Measurements from ENCODE around the gene ACOX3. TPM values are rescaled to one million over a fixed set of nuclear protein-coding genes. Genes with fewer than 3 reads are reported as not detected.
A peak's percentile ranks its signal among the peaks of the same experiment; 100 is the strongest.

ACOX3 gene
- total RNA-seq, 1 donor from 2014 or later = 30.4 TPM

DNA sequence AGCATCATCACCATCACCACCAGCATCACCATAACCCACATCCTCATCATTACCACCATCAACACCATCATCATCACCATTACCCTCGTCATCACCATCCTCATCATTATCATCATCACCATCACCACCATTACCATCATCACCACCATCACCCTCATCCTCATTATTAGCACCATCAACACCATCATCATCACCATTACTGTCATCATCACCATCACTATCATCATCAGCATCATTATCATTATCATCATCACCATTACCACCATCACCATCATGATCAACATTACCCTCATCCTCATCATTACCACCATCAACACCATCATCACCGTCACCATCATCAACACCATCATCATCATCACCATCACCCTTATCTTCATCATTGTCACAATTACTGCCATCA, 119.3 kb downstream of the ACOX3 start:
- DNase-seq (no peak), ATAC-seq (no peak)
- Histone ChIP-seq H3K9me3 (no peaks in the 10 kb centered on the region), H3K27me3 (ENCODE audit: low read depth) (no peaks in the 10 kb centered on the region), H3K27ac (no peak overlapping the region), H3K36me3 (no peaks in the 10 kb centered on the region), H3K4me1 (peaks cover 13% of the 10 kb centered on the region), H3K4me3 (no peak overlapping the region)
- TF ChIP-seq, protein P1, sequence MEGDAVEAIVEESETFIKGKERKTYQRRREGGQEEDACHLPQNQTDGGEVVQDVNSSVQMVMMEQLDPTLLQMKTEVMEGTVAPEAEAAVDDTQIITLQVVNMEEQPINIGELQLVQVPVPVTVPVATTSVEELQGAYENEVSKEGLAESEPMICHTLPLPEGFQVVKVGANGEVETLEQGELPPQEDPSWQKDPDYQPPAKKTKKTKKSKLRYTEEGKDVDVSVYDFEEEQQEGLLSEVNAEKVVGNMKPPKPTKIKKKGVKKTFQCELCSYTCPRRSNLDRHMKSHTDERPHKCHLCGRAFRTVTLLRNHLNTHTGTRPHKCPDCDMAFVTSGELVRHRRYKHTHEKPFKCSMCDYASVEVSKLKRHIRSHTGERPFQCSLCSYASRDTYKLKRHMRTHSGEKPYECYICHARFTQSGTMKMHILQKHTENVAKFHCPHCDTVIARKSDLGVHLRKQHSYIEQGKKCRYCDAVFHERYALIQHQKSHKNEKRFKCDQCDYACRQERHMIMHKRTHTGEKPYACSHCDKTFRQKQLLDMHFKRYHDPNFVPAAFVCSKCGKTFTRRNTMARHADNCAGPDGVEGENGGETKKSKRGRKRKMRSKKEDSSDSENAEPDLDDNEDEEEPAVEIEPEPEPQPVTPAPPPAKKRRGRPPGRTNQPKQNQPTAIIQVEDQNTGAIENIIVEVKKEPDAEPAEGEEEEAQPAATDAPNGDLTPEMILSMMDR (IDR thresholded peaks at IDR 0.05) = no peak
- intact Hi-C loops (cut with DNase I) = no loop called here

DNA sequence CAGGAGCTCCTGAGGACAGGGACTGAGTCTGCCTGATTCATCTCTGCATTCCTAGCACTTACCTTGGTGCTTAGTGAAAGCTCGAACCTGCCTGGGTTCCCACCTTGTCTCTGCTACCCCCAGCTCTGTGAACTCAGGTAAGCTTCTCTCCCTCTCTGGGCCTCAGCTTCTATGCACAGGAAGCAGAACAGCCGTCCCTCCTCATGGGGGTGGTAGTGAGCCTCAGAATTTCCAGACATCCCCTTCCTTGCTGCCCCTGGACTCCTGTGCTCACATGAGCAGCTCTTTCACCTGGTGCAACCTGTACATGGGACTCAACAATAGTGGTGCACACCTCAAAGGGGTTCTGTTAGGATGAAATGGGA, 120.2 kb downstream of the ACOX3 start:
- H3K4me3 ChIP-seq = no peak overlapping the region
- intact Hi-C loops (cut with DNase I) = no loop called here
- peak overlapping the region; percentile 18 for H3K27ac ChIP-seq
- H3K27me3 ChIP-seq (ENCODE audit: low read depth) = no peaks in the 10 kb centered on the region
- no peaks in the 10 kb centered on the region for H3K9me3 ChIP-seq
- ATAC-seq = no peak
- H3K4me1 ChIP-seq = peaks cover 21% of the 10 kb centered on the region
- no peak for DNase-seq
- H3K36me3 ChIP-seq = no peaks in the 10 kb centered on the region
- TF ChIP-seq, protein P1 (IDR thresholded peaks at IDR 0.05) = peak; percentile 14

DNA sequence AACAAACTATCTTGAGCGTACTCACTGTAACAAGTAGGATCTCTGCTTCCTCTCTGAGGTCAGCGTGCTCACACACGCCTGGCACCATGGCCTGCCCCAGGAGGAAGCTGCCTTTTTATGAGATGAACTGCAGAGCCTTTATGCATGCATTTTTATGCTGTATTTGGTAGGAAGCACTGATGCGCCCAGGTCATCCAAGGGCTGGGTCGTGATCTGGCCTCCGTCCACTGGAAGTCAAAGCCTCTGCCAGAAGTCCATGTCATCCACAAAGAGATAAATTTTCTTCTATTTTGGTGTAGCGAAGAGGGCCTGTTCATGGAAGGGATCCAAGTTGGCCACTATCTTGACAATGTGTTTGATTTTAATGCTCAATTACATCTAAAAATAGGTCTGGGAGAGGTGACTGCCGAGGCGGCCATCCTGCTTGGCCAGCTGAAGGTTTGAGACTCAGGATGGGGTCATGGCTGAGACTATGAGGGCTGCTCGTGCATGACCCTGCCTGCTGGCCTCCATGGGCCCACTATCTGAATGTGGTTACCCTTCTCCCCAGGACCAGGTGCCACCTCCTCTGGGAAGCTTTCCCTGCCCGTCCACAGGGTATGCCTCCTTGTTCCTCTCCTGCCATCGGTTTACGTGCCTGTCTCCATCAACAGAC, 120.7 kb downstream of the ACOX3 start:
- H3K36me3 ChIP-seq = no peaks in the 10 kb centered on the region
- H3K27ac ChIP-seq = peak overlapping the region; percentile 18
- TF ChIP-seq, protein P1 (IDR thresholded peaks at IDR 0.05) = no peak
- H3K4me3 ChIP-seq = no peak overlapping the region
- DNase-seq (peak; percentile 51), ATAC-seq (peak in 1 of 2 donors; percentile 40)
- intact Hi-C loops (cut with DNase I) = no loop called here
- no peaks in the 10 kb centered on the region for H3K9me3 ChIP-seq
- peaks cover 26% of the 10 kb centered on the region for H3K4me1 ChIP-seq
- no peaks in the 10 kb centered on the region for H3K27me3 ChIP-seq (ENCODE audit: low read depth)

DNA sequence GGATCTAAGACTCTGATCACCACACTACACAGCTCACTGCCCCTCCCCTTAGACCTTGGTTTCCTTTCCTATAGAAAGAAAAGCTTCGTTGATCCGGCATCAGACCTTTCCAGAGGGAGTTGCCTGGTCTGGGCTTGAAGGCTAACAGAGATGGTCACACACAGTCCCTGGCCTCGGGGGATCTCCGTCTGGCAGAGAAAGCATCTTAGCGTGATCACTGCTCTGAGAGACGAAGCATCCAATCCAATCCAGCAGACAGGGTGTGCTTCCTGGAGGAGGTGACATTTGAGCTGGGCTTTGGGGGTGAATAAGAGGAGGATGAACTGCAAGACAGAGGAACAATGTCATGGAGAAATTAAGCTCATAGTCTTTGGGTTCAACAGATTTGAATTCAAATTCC, 121.5 kb downstream of the ACOX3 start:
- Histone ChIP-seq H3K27me3 (ENCODE audit: low read depth) (no peaks in the 10 kb centered on the region), H3K27ac (no peak overlapping the region), H3K4me3 (no peak overlapping the region), H3K9me3 (no peaks in the 10 kb centered on the region), H3K4me1 (peaks cover 26% of the 10 kb centered on the region), H3K36me3 (no peaks in the 10 kb centered on the region)
- intact Hi-C loops (cut with DNase I) = no loop called here
- TF ChIP-seq, protein P1 (IDR thresholded peaks at IDR 0.05) = no peak
- ATAC-seq = no peak
- no peak for DNase-seq

DNA sequence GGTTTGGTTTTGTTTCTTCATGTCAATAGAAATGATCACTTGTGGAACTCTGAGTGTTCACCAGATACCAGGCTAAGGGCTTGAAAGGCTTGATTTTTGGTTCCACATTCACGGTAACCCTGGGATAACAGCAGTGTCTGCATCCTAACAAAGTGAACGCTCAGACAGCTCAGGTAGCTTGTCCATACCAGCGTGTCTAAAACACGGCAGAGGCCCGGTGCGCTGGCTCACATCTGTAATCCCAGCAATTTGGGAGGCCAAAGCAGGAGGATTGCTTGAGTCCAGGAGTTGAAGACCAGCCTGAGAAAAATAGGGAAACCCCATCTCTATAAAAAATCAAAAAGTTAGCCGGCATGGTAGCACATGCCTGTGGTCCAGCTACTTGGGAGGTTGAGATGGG, 122.0 kb downstream of the ACOX3 start:
- TF ChIP-seq, protein P1 (IDR thresholded peaks at IDR 0.05) = no peak
- no peak overlapping the region for H3K4me3 ChIP-seq
- H3K36me3 ChIP-seq = no peaks in the 10 kb centered on the region
- H3K9me3 ChIP-seq = no peaks in the 10 kb centered on the region
- ATAC-seq (no peak), DNase-seq (no peak)
- intact Hi-C loops (cut with DNase I) = no loop called here
- H3K27me3 ChIP-seq (ENCODE audit: low read depth) = no peaks in the 10 kb centered on the region
- H3K27ac ChIP-seq = no peak overlapping the region
- peaks cover 26% of the 10 kb centered on the region for H3K4me1 ChIP-seq
